ENCODE measurements around the gene PLD1.

Gene PLD1

GRCh38 chr3:171729452-171730334 lies 80.6 kb downstream of the PLD1 start:
- TF ChIP-seq, protein P1, sequence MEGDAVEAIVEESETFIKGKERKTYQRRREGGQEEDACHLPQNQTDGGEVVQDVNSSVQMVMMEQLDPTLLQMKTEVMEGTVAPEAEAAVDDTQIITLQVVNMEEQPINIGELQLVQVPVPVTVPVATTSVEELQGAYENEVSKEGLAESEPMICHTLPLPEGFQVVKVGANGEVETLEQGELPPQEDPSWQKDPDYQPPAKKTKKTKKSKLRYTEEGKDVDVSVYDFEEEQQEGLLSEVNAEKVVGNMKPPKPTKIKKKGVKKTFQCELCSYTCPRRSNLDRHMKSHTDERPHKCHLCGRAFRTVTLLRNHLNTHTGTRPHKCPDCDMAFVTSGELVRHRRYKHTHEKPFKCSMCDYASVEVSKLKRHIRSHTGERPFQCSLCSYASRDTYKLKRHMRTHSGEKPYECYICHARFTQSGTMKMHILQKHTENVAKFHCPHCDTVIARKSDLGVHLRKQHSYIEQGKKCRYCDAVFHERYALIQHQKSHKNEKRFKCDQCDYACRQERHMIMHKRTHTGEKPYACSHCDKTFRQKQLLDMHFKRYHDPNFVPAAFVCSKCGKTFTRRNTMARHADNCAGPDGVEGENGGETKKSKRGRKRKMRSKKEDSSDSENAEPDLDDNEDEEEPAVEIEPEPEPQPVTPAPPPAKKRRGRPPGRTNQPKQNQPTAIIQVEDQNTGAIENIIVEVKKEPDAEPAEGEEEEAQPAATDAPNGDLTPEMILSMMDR (conservative IDR thresholded peaks at IDR 0.05; ENCODE audit: low read depth): no peak
- no peak overlapping the region for H3K27ac ChIP-seq
- CTCF ChIA-PET: no interaction called here
- POLR2A ChIA-PET (ENCODE audit: low non-redundant PET): no interaction called here
- DNase-seq (ENCODE audit: low spot score): no peak

GRCh38 chr3:171727288-171727687 lies 83.0 kb downstream of the PLD1 start:
- CTCF ChIA-PET: interaction anchor here (0.8 kb wide), 1 partner anchor 161 kb away, joined by 3 read pairs; no protein-coding TSS in a partner anchor
- no peak for DNase-seq (ENCODE audit: low spot score)
- TF ChIP-seq, protein P1 (conservative IDR thresholded peaks at IDR 0.05; ENCODE audit: low read depth): no peak
- POLR2A ChIA-PET (ENCODE audit: low non-redundant PET): no interaction called here
- H3K27ac ChIP-seq: no peak overlapping the region

DNA sequence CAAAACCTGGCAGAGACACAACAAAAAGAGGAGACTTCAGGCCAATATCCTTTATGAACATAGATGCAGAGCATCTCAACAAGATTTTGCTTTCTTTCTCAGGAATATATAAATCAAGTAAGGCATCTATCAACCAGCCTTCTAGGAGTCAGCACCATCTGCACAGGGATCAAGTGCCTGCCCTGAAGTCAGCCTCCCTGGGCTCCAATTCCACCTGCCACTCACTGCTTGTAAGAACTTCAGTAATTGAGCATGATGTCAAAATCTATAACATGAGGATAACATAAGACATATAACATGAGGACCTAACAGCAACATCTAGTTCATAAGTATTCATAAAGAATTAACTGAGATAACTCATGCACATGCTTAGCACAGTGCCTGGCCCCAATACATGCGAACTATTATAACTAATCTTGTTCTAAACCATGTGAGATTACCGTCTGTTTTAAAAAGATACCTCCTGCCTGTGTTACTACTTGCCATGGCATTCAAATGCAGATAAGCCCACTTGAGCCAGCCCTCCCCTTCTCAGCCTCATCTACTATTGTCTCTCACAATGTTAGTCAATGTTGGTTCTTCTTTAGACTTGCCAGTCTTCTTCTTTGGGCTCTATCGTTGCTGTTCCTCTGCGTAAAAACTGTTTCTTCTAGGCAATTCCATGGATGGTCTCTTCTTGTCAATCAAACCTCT lies 91.6 kb downstream of the PLD1 start:
- H3K27ac ChIP-seq: no peak overlapping the region
- CTCF ChIA-PET: no interaction called here
- TF ChIP-seq, protein P1 (conservative IDR thresholded peaks at IDR 0.05; ENCODE audit: low read depth): no peak
- DNase-seq (ENCODE audit: low spot score): no peak
- POLR2A ChIA-PET (ENCODE audit: low non-redundant PET): no interaction called here

DNA sequence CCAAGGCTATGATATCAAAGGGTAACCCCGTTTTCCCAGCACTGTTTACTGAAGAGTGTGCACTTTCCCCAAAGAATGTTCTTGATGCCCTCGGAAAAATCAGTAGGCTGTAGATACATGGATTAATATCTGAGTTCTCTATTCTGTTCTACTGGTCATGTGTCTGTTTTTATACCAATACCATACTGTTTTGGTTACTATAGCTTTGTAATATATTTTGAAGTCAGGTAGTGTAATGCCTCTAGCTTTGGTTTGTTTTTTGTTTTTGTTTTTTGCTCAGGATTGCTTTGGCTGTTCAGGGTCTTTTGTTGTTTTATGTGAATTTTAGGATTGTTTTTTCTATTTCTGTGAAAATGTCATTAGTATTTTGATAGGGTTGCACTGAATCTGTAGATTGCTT lies 95.1 kb downstream of the PLD1 start:
- no peak overlapping the region for H3K27ac ChIP-seq
- POLR2A ChIA-PET (ENCODE audit: low non-redundant PET): no interaction called here
- CTCF ChIA-PET: no interaction called here
- no peak for DNase-seq (ENCODE audit: low spot score)
- TF ChIP-seq, protein P1 (conservative IDR thresholded peaks at IDR 0.05; ENCODE audit: low read depth): no peak

DNA sequence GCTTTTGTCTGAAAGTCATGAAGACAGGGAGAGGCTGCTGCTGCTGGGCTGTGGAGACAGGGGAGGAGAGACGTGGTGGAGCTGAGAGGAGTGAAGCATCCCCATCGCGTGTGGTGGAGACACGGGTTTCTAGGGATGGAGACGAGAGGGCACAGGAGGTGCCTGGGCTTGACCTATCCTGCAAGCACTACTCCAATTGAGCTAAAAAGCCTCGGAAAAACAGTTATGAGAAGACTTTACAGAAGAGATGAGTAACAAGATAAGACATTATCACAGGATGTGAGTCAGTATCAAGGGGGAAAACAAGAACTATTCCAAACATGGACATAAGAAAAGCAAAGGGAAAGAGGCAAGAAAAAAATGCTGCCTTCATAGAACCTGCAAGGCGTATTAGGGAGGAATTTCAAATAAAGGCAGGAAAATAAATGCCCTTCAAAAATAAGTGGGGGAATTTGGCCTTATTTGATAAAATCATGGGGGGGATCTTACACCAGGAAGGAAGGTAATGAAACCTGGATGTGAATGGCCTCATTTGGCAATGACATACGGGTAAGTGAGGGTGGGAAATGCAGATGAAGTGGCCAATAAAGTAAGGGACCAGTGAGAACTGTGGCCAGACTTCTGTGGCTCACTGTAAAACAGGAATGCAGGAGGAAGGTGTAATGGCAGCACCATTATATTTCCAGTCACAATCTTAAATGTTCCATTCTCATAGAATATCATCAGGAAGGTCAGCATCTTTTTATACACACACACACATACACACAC lies 97.9 kb downstream of the PLD1 start:
- TF ChIP-seq, protein P1 (conservative IDR thresholded peaks at IDR 0.05; ENCODE audit: low read depth): no peak
- DNase-seq (ENCODE audit: low spot score): no peak
- H3K27ac ChIP-seq: no peak overlapping the region
- POLR2A ChIA-PET (ENCODE audit: low non-redundant PET): no interaction called here
- CTCF ChIA-PET: no interaction called here

DNA sequence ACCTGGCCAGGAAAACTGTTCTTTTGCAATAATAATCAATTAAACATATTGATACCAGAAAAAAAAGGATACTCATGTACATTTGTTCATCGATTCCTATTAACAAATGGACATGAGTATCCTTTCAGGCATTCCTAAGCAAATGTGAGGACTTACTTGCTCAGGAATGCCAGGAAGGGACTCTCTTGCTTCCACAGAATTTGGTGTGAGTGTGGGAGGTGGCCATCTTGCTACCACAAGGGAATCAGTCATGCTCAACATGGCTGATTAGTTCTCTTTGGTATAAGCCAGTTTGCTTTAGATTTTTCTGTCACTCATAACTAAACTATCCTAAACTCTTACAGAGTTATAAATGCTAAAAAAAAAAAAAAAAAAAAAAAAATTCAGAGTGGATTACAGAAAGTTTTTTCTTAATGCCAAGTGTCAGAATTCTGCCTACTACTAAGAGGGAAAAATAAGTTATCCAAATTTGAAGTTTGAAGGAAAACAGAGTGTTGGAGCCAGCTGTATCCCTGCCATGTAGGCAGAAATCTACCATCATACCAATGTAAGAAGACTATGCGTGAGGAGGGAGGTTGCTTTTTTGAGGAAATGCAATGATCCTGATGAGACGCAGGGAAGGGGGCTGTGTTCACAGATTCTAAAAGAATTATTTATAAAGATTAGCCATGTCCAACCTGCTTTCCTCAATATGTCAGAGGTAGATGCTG lies 98.7 kb downstream of the PLD1 start:
- TF ChIP-seq, protein P1 (conservative IDR thresholded peaks at IDR 0.05; ENCODE audit: low read depth): no peak
- CTCF ChIA-PET: no interaction called here
- POLR2A ChIA-PET (ENCODE audit: low non-redundant PET): no interaction called here
- DNase-seq (ENCODE audit: low spot score): no peak
- no peak overlapping the region for H3K27ac ChIP-seq

All from RWPE1 (cell line).